MG63 (cell line): ENCODE data around the gene UGT1A6. TPM values are rescaled to one million over a fixed set of nuclear protein-coding genes. Genes with fewer than 3 reads are reported as not detected.

Source experiments
- DNase-seq: peaks from one replicate; pipeline ENCODE4 v3.0.0-alpha.2; 2020
- H3K27me3 ChIP-seq: fragments of 250-450 bp; sonication (Bioruptor Pico); 2 replicates; pipeline ENCODE4 v1.5.1; 2020; ENCODE audit warnings: mild to moderate bottlenecking, moderate library complexity
- H3K36me3 ChIP-seq: fragments of 250-450 bp; sonication (Bioruptor Pico); 2 replicates; pipeline ENCODE4 v1.5.1; 2020; ENCODE audit warnings: mild to moderate bottlenecking, moderate library complexity
- H3K4me3 ChIP-seq: fragments of 250-450 bp; sonication (Bioruptor Pico); 2 replicates; pipeline ENCODE4 v1.5.1; 2020; ENCODE audit warnings: mild to moderate bottlenecking, moderate library complexity
- H3K9me3 ChIP-seq: fragments of 250-450 bp; sonication (Bioruptor Pico); 2 replicates; pipeline ENCODE4 v1.5.1; 2020; ENCODE audit warnings: mild to moderate bottlenecking, moderate library complexity
- total RNA-seq: library from RNA; depleted of rRNA; stranded (reverse); fragments of >200 nt; shearing (Covaris generic); gene quantifications from 2 replicates; pipeline ENCODE4 v1.2.3, GENCODE V29; 2014; ENCODE audit warnings: low replicate concordance

UGT1A6 gene
- total RNA-seq, 1 experiment from 2014 or later: 0.20 TPM

DNA sequence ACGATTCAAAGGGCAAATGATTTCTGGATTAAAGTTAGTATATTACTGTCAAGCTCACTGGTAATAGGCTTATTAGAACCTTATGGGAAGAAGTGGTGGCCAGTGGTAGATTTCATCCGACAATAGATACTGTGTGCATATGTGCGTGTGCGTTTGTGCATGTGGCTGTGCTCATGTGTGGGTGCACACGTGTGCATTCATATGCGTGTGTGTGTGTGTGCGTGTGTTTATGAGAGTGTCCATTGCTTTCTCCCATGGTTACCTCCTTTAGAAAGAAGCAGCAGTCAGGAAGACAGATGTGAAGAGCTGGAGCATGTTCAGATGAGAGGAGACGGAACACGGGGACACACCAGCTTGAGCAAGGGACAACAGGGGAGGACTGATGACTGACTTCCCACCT is 76.6 kb downstream of the UGT1A6 start:
- H3K4me3 ChIP-seq: no peak overlapping the region
- H3K27me3 ChIP-seq: no peaks in the 10 kb centered on the region
- H3K36me3 ChIP-seq: no peaks in the 10 kb centered on the region
- no peaks in the 10 kb centered on the region for H3K9me3 ChIP-seq
- no peak for DNase-seq

DNA sequence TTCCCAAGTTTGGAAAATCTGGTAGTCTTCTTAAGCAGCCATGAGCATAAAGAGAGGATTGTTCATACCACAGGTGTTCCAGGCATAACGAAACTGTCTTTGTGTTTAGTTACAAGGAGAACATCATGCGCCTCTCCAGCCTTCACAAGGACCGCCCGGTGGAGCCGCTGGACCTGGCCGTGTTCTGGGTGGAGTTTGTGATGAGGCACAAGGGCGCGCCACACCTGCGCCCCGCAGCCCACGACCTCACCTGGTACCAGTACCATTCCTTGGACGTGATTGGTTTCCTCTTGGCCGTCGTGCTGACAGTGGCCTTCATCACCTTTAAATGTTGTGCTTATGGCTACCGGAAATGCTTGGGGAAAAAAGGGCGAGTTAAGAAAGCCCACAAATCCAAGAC is 79.5 kb downstream of the UGT1A6 start:
- Histone ChIP-seq H3K4me3 (no peak overlapping the region), H3K9me3 (peaks cover 3% of the 10 kb centered on the region; the same call in 1 of the 2 replicates), H3K36me3 (no peaks in the 10 kb centered on the region), H3K27me3 (no peaks in the 10 kb centered on the region)
- no peak for DNase-seq

DNA sequence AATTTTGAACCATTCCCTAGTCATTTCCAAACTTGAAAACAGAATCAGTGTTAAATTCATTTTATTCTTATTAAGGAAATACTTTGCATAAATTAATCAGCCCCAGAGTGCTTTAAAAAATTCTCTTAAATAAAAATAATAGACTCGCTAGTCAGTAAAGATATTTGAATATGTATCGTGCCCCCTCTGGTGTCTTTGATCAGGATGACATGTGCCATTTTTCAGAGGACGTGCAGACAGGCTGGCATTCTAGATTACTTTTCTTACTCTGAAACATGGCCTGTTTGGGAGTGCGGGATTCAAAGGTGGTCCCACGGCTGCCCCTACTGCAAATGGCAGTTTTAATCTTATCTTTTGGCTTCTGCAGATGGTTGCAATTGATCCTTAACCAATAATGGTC is 79.9 kb downstream of the UGT1A6 start:
- Histone ChIP-seq H3K36me3 (no peaks in the 10 kb centered on the region), H3K4me3 (no peak overlapping the region), H3K27me3 (no peaks in the 10 kb centered on the region), H3K9me3 (peaks cover 3% of the 10 kb centered on the region; the same call in 1 of the 2 replicates)
- DNase-seq: no peak

DNA sequence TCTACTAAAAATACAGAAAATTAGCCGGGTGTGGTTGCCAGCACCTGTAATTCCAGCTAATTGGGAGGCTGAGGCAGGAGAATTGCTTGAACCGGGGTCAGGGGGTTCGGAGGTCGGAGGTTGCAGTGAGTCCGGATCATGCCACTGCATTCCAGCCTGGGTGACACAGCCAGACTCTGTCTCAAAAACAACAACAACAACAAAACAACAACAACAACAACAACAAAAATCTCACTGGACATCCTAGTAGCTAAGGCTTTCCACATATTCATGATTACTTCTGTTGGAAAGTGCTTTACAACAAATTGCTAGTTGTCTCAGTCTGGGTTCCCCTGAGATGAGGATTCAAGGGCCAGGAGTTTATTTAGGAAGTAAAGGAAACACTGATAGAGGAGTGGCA is 81.2 kb downstream of the UGT1A6 start:
- Histone ChIP-seq H3K4me3 (no peak overlapping the region), H3K36me3 (no peaks in the 10 kb centered on the region), H3K9me3 (peaks cover 3% of the 10 kb centered on the region; the same call in 1 of the 2 replicates), H3K27me3 (no peaks in the 10 kb centered on the region)
- no peak for DNase-seq

- Histone ChIP-seq H3K9me3 (peaks cover 3% of the 10 kb centered on the region; the same call in 1 of the 2 replicates), H3K27me3 (no peaks in the 10 kb centered on the region), H3K36me3 (no peaks in the 10 kb centered on the region), H3K4me3 (no peak overlapping the region)
- no peak for DNase-seq
These were observed 82.7 kb downstream of the UGT1A6 start for GRCh38 chr2:233775414-233775813.

DNA sequence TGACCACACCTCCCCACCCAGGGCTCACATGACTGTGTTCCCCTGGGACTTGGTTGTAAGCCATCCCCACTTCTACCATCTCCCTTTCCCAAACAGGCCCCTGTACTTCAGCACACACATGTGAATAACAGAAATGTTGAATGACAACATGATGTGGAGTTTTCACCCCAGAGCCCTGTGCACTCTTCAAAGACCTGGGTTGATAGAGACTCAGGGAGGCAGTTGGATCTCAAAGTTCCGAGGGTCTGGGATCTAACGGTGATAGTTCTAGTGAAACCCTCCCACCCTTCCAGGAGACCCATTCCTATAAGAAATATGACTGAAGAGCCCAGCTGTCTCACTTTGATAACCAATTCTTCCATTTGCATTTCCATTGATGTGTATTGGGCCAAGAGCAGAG is 85.3 kb downstream of the UGT1A6 start, which contains the start of gene MROH2A:
MROH2A (plus strand) TSS at position 301 of the 400 bp plus-strand sequence. CDS start 1,029 bp downstream, outside the sequence.
- H3K9me3 ChIP-seq: peaks cover 5% of the 10 kb centered on the region; the same call in 1 of the 2 replicates
- H3K4me3 ChIP-seq: no peak within 1 kb of the TSS
- DNase-seq: no peak
- no peaks in the 10 kb centered on the region for H3K36me3 ChIP-seq
- no peaks in the 10 kb centered on the region for H3K27me3 ChIP-seq

- Histone ChIP-seq H3K36me3 (no peaks in the 10 kb centered on the region), H3K9me3 (peaks cover 5% of the 10 kb centered on the region; the same call in 1 of the 2 replicates), H3K4me3 (no peak overlapping the region), H3K27me3 (no peaks in the 10 kb centered on the region)
- DNase-seq: no peak
These were observed 87.0 kb downstream of the UGT1A6 start for GRCh38 chr2:233779722-233780121.

DNA sequence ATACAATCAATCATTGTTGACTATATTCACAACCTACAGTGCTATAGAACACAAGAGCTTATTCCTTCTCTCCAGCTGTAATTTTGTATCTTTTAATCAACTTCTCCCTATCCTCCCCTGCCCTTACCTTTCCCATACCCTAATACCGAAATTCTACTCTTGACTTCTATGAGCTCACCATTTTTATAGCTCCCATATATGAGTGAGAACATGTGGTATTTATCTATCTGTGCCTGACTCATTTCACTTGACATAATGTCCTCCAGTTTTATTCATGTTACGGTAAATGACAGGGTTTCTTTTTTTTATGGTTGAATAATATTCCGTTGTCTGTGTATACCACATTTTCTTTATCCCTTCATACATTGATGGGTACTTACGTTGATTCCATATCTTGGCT is 88.1 kb downstream of the UGT1A6 start:
- Histone ChIP-seq H3K9me3 (peaks cover 5% of the 10 kb centered on the region; the same call in 1 of the 2 replicates), H3K4me3 (no peak overlapping the region), H3K27me3 (no peaks in the 10 kb centered on the region), H3K36me3 (no peaks in the 10 kb centered on the region)
- DNase-seq: no peak

DNA sequence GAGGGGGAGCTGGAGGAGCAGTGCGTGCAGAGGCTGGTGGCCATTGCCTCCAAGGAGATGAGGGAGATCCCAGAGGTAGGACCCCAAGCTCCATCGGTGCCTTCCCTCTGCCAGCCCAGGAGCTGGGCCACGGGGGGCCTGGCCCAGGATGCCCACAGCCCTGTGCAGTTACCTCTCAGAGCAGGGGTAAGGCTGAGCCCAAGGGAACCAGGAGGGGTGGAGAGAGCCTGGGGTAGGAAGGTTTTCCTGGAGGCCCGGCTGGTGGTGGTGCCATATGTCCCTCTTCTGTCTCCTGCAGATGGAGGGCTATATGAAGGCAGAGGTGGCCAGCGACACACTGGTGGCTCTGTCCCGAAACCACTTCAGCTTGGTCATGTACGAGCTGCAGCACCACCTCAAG is 96.9 kb downstream of the UGT1A6 start:
- H3K27me3 ChIP-seq: no peaks in the 10 kb centered on the region
- H3K9me3 ChIP-seq: no peaks in the 10 kb centered on the region
- no peak overlapping the region for H3K4me3 ChIP-seq
- H3K36me3 ChIP-seq: no peaks in the 10 kb centered on the region
- no peak for DNase-seq

- no peak for DNase-seq
- no peaks in the 10 kb centered on the region for H3K9me3 ChIP-seq
- H3K27me3 ChIP-seq: no peaks in the 10 kb centered on the region
- no peaks in the 10 kb centered on the region for H3K36me3 ChIP-seq
- H3K4me3 ChIP-seq: no peak overlapping the region
These were observed 98.6 kb downstream of the UGT1A6 start for GRCh38 chr2:233791151-233791882.

DNA sequence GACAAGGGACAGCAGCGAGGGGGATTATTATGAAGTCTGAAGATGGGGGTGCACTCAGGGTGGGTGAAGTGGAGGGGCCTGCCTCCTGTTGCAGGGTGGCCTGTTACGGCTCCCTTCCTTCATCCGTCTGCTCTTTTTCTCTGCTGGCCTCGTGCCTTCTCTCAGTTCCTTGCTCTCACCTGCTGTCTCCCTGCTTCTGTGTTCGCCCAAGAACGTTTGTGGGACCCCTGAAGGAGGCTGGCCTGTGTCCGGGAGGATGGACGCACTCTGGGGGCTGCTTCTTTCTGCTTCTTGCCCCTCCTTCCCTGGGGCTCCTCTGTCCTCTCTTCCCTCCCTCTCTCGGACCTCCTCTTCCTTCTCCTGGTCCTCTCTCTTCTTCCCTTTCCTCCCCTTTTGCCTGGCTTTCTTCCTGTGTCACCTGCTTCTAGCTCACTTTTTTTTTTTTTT is 99.2 kb downstream of the UGT1A6 start:
- H3K4me3 ChIP-seq: no peak overlapping the region
- H3K27me3 ChIP-seq: no peaks in the 10 kb centered on the region
- no peak for DNase-seq
- H3K36me3 ChIP-seq: no peaks in the 10 kb centered on the region
- no peaks in the 10 kb centered on the region for H3K9me3 ChIP-seq

DNA sequence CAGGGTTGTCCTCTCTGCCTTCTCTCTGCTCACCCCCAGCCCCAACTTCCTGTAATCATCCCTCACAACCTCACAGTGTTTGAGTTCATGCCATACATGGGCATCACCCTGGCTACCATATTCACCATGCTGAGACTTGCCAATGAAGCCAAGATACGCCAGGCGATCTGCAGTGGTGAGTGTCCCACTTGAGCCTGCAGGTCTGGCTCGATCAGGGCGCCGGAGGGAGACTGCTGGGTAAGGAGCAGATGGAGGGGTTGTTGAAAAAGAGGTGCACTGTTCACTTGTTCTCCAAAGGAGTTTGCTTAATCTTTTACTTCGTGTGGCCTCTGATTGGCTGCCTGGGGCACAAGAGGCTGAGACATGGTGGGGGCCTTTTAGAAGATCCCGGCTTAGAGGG is 100.0 kb downstream of the UGT1A6 start:
- no peaks in the 10 kb centered on the region for H3K36me3 ChIP-seq
- no peak for DNase-seq
- H3K4me3 ChIP-seq: no peak overlapping the region
- no peaks in the 10 kb centered on the region for H3K27me3 ChIP-seq
- H3K9me3 ChIP-seq: no peaks in the 10 kb centered on the region

- no peaks in the 10 kb centered on the region for H3K27me3 ChIP-seq
- H3K4me3 ChIP-seq: no peak overlapping the region
- no peaks in the 10 kb centered on the region for H3K9me3 ChIP-seq
- no peak for DNase-seq
- H3K36me3 ChIP-seq: no peaks in the 10 kb centered on the region
These were observed 100.9 kb downstream of the UGT1A6 start for GRCh38 chr2:233793465-233794127.

DNA sequence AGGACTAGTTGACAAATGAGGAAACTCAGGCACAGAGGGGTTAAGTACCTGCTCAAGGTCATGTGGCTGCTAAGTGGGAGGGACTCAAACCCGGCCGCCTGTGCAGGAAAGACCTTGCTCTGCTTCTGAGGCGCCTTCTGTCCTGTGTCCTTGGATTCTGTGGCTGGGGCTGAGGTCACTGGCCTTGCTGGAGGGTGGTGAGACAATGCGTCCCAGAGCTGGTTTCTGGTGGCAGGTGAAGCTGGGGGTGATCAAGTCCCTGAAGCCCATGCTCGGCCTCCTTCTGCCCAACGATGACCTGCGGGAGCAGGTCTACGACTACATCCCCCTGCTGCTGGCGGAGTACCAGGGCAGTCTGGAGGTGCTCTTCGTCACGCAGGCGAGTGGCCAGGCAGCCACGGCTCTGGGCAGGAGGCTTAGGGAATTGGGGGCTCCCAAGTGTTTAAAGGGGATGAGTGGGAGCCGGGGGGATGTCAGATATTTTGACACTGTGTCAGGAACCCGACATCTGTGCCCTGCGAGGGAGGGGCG is 101.5 kb downstream of the UGT1A6 start:
- no peak for DNase-seq
- Histone ChIP-seq H3K9me3 (no peaks in the 10 kb centered on the region), H3K27me3 (no peaks in the 10 kb centered on the region), H3K36me3 (no peaks in the 10 kb centered on the region), H3K4me3 (no peak overlapping the region)

DNA sequence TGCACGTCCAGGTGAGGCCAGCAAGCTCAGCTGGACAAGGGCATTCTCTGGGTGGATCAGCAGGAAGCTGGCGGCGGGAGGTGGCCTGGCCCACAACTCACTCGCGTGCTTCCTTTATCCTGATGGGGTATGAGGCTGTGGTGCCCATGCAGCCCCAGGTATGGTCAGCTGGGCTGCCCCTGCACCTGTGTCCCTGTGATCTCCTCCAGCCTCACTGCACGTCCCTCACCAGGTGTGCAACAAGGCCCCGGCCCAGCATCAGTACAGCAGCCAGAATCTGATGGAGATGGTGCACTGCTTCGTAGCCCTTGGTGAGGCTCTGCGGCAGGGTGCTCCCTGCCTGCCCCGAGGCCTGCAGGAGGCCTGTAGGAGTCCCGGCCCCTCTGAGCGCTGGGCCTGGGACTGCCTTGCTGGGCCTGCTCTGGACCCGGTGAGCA is 103.1 kb downstream of the UGT1A6 start:
- no peak for DNase-seq
- Histone ChIP-seq H3K9me3 (no peaks in the 10 kb centered on the region), H3K4me3 (no peak overlapping the region), H3K27me3 (no peaks in the 10 kb centered on the region), H3K36me3 (no peaks in the 10 kb centered on the region)

DNA sequence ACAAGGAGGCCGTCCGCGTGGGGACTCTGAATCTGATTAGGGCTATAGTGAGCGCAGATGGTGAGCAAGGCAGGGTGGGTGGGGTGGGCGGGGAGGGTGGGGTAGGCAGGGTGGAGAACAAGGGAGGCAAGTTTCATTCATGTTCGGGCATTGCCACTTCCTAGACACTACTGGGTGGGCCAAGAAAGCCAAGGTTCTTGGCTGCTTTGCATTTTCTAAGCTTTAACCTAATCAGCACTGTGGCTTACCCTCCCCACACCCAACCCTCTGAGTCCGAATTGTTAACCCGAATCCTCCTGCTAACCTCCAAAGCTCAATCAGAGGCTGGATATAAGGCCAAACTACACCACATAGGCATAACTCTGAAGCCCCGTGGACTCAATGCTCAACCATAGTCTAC is 103.6 kb downstream of the UGT1A6 start:
- Histone ChIP-seq H3K9me3 (no peaks in the 10 kb centered on the region), H3K4me3 (no peak overlapping the region), H3K36me3 (no peaks in the 10 kb centered on the region), H3K27me3 (no peaks in the 10 kb centered on the region)
- DNase-seq: no peak

GRCh38 chr2:233798335-233799086 is 105.8 kb downstream of the UGT1A6 start:
- no peak for DNase-seq
- H3K27me3 ChIP-seq: no peaks in the 10 kb centered on the region

More at GRCh38 chr2:233798335-233799086, 105.8 kb downstream of the UGT1A6 start:
- Histone ChIP-seq H3K9me3 (no peaks in the 10 kb centered on the region), H3K4me3 (no peak overlapping the region), H3K36me3 (no peaks in the 10 kb centered on the region)
